PFSK-1 (cell line): ENCODE measurements around the gene LTBP2.

ENCODE experiments used
- POLR2AphosphoS5 ChIP-seq: IDR thresholded peaks from 2 replicates; pipeline ENCODE4 v1.6.1; 2012; ENCODE audit warnings: low read depth, mild to moderate bottlenecking, control low read depth, low read length, moderate library complexity
- SIN3A ChIP-seq: IDR thresholded peaks from 2 replicates; pipeline ENCODE4 v1.6.1; 2012; ENCODE audit warnings: mild to moderate bottlenecking, low read length, moderate library complexity, borderline replicate concordance; ENCODE audit not compliant: insufficient read depth
- TAF1 ChIP-seq: IDR thresholded peaks from 2 replicates; pipeline ENCODE4 v1.6.1; 2012; ENCODE audit warnings: low read length, control low read depth, borderline replicate concordance; ENCODE audit not compliant: insufficient read depth

DNA sequence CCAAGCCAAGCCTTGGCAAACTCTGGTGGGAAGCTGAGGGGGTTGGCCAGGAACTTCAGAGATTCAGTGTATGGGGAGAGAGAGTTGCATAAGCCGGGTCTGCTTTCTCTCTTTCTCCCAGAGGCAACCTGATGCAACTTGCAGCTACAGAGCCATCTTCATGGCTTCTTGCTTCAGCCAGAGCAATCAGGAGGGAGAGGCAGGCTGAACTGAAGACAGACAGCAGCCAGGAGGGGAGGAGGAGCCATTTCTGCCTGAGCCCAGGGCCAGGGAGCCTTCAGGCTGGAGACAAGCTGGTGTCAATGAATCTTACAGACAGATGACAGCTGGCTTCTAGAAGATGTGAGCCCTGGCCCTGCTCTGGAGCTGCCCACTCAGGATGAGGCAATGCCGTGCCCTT, 137.7 kb downstream of the LTBP2 start:
- TF ChIP-seq POLR2AphosphoS5 = no peak
- TF ChIP-seq TAF1 = no peak
- no peak for TF ChIP-seq SIN3A
